GM12801 (cell line): ENCODE measurements around the gene EMCN.

Experiments
- TF ChIP-seq, protein P1 (sequence below): IDR thresholded peaks from one replicate; pipeline ENCODE4 v1.5.1; 2011; ENCODE audit warnings: control low read depth; ENCODE audit not compliant: insufficient read length; ENCODE audit errors: extremely low read depth

Gene EMCN

DNA sequence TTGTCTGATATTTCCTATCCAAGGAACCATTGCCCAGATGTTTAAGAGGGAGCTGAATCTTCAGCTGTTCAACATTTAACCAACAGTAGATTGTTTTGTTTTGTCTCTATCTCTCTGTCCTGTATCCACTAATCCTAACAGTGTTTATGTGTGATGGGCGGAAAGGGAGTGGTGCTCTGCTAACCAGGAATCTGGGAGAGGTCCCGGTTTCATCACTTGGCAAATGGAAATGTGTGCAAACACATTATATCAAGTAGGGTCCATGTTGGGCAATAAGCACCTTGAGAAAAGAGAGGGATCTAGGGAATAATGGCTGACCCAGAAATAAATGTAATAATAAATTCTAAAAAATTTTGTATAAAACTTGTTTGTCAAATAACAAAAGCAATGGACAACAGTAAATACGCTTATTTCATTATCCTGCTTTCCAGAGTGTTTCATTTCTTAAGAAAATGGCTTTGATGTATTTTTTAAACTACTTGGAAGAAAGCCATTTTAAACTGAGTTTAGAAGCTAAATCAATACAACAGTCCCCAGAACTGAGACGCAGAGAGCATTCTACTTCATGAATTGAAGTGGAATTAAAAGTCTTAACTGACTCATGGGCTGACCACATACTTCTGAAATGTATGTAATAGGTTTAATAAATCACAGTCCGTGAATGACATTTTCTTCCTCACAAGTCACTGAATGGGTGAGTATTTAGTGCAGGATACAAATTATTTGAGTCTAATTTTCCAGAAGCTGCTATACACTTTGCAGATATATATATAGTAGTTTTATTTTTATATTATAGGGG lies 55.8 kb downstream of the EMCN start:
- TF ChIP-seq, protein P1, sequence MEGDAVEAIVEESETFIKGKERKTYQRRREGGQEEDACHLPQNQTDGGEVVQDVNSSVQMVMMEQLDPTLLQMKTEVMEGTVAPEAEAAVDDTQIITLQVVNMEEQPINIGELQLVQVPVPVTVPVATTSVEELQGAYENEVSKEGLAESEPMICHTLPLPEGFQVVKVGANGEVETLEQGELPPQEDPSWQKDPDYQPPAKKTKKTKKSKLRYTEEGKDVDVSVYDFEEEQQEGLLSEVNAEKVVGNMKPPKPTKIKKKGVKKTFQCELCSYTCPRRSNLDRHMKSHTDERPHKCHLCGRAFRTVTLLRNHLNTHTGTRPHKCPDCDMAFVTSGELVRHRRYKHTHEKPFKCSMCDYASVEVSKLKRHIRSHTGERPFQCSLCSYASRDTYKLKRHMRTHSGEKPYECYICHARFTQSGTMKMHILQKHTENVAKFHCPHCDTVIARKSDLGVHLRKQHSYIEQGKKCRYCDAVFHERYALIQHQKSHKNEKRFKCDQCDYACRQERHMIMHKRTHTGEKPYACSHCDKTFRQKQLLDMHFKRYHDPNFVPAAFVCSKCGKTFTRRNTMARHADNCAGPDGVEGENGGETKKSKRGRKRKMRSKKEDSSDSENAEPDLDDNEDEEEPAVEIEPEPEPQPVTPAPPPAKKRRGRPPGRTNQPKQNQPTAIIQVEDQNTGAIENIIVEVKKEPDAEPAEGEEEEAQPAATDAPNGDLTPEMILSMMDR: no peak

DNA sequence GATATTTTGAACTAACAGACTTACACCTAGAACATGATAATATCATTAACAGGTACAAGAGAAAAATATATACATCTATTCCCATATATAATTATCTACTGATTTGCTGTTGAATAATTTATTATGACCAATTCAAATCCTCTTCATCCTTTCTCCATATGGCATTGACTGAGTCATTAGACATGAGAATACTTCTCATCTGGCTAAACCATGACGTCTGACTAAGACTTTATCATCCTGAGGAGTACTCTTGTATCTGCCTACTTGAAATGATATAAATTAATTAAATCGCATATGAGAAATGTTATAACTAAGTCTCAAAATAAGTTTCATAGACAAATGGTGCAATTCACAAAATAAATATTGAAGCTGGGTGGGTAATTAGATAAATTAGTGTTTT lies 67.4 kb downstream of the EMCN start:
- TF ChIP-seq, protein P1: no peak

DNA sequence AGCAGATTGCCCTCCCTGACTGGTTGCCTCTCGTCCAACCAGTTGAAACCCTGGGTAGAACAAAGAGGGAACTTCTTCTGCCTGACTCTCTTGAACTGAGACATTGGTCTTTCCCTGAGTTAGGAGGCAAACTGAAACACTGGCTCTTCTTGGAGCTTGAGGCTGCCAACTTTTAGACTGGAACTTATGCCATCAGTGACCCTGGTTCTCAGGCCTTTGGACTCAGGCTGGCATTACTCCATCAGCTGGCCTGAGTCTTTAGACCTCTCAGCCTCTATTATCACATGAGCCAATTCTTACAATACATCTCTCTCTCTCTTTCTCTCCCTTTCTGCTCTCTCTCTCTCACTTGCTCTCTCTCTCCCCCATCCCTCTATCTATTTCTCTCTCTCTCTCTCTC lies 86.4 kb downstream of the EMCN start:
- TF ChIP-seq, protein P1: no peak

DNA sequence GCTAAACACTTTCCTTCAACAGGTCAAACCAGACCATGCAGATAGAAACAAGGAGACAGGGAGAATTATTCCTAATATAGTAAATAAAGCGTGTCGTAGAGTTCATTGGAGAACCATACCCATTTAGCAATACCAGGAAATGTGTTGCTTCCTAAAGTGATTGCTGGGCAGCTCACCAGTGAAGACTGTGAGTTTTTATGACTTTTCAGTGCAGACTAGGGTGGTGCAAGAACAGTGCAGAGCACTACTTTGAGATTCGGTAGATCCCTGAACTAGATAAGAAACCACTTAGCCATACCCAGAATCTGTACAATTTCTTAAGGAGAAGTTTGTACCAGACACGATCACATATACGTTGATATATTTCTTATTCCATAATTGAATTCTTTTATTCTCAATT lies 87.4 kb downstream of the EMCN start:
- TF ChIP-seq, protein P1: no peak

DNA sequence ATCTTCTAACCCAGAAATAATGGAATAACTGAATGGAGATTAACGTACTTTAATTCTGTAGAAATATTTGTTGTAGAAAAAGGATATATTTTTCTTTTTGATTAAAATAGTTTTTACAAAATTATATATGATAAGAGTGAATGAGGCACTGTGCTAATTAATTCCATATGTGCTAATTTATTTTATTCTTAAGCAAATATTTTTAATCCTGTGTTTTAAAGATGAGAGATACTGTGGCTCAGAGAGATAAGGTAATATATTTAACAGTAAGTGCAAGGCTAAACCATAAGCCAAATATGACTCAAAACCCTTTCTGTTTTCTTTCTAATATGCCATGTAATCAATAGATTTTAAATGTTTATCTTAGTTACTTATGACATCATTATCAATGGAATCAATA lies 88.2 kb downstream of the EMCN start:
- TF ChIP-seq, protein P1: no peak

DNA sequence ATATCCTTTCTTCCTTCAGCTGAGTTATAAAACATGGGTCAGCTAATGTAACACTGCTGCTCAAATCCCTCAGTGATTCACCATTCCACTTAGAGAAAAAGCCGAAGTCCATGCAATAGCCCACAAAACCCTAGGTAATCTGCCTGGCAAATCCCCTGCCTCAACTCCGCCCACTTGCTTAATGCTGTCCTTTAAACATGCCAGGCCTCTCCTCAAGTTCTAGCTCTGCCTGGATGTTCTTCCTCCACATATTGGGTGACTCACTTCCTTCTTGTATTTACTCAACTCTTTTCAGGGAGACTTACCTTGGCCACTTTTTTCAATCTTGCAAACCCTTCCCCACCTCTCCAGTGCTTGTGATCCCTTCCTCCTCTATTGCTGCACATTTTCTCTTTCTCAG lies 89.8 kb downstream of the EMCN start:
- TF ChIP-seq, protein P1: no peak

DNA sequence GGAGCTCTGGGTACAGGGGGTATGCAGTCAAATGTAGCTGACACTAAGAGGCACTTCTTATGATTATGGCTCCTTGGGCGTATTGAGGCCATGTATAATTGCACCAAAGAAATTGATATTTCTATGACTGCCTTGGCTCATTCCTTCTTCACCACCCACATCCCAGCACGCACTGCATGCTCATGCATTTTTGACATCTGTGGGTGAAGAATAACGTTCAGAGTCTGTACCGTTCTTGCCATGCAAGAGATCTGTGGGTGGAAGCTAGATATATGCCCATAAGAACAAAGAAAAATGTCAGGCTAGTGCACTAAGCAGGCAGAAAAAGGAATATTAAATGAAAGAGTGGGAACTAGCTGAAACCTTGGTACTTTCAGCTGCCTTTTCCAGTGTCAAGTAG lies 93.4 kb downstream of the EMCN start:
- TF ChIP-seq, protein P1: no peak
